ENCODE measurements around the gene MRPS27. TPM values are rescaled to one million over a fixed set of nuclear protein-coding genes. Genes with fewer than 3 reads are reported as not detected.
A peak's percentile ranks its signal among the peaks of the same experiment; 100 is the strongest.

Gene MRPS27
- total and polyA plus RNA-seq, 9 of the 15 experiments (the other 6 are each of a cell fraction or from before 2014, with no cell fraction given), result 73.6 to 144 (median 106) TPM

- no peak for TF ChIP-seq TSHZ1 (CRISPR knock-in tag; IDR thresholded peaks at IDR 0.05)
- TF ChIP-seq SIX5 (IDR thresholded peaks at IDR 0.05; ENCODE audit: borderline replicate concordance in 1 of 2, insufficient read depth in 1 of 2, low read depth in 1 of 2, low read length in 2 of 2), result no peak
- peak in 1 of 2 experiments; percentile 77; a peak in 1 of 4 replicates for TF ChIP-seq TEAD1 (CRISPR knock-in tag; IDR thresholded peaks at IDR 0.05)
- TF ChIP-seq MCM2 (IDR thresholded peaks at IDR 0.05; ENCODE audit: low read depth), result no peak
- no peak for TF ChIP-seq LCOR (CRISPR knock-in tag; IDR thresholded peaks at IDR 0.05)
- no peak for TF ChIP-seq HLTF (IDR thresholded peaks at IDR 0.05)
- no peak for TF ChIP-seq E4F1 (CRISPR knock-in tag; IDR thresholded peaks at IDR 0.05; ENCODE audit: borderline replicate concordance)
- TF ChIP-seq ZNF277 (CRISPR knock-in tag; IDR thresholded peaks at IDR 0.05; ENCODE audit: borderline replicate concordance), result no peak
- TF ChIP-seq MAX (CRISPR knock-in tag; IDR thresholded peaks at IDR 0.05), result no peak
- no peak for TF ChIP-seq ZFP91 (CRISPR knock-in tag; IDR thresholded peaks at IDR 0.05)
- TF ChIP-seq ARID3A (IDR thresholded peaks at IDR 0.05; ENCODE audit: borderline replicate concordance, low read depth, low read length), result peak; percentile 84; the same call in 1 of the 2 replicates
- TF ChIP-seq HMG20A (CRISPR knock-in tag; conservative IDR thresholded peaks at IDR 0.05), result no peak
- no peak for TF ChIP-seq TFE3 (CRISPR knock-in tag; IDR thresholded peaks at IDR 0.05)
- no peak for TF ChIP-seq HNRNPUL1 (IDR thresholded peaks at IDR 0.05; ENCODE audit: low read length)
Observed at GRCh38 chr5:72234265-72234700, 85.8 kb downstream of the MRPS27 start (continued).
